Measurements from ENCODE around the gene TMEM208. TPM values are rescaled to one million over a fixed set of nuclear protein-coding genes. Genes with fewer than 3 reads are reported as not detected.

Gene TMEM208
- total and polyA plus RNA-seq, 2 of the 13 experiments (the other 11 are each of a cell fraction or from before 2014, with no cell fraction given): 58.8 to 72.9 TPM

DNA sequence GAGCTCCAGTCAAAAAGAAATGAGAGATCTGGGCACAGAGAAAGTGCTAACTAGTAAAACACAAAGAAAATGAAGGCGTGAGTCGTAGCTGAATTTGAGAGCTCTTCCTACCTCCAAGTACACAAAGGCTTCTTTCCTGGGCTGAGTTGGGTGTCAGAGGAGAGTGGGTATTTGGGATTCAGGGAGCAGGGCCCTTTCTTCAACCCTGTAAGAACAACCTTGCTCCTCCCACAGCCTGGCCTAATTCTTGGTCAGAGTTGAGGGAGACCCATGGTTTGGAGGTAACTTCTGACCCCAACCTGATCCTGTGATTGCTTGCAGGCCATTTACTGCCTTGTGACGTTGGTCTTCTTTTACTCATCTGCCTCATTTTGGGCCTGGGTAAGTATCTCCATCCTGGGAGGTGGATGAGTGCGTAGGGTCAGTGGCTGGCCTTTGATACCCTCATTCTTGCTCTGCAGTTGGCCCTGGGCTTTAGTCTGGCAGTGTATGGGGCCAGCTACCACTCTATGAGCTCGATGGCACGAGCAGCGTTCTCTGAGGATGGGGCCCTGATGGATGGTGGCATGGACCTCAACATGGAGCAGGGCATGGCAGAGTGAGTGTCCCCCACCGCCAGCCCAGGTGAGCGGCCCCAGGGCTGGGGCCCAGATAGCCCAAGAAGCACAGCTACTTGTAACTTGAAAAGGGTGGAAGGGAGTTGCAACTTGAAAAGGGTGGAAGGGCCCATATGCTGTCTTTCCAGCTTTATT lies 1.3 kb downstream of the TMEM208 start:
- 91% methylated on average over 9 of the region's 9 CpGs for WGBS (ENCODE audit: low lambda C conversion rate)
- no peak for DNase-seq (ENCODE audit: low spot score)
- FAIRE-seq: no peak
- Histone ChIP-seq H4K20me1 (ENCODE audit: insufficient read depth, low read length) (no peaks in the 10 kb centered on the region; the same call in 1 of the 2 replicates), H3K27me3 (ENCODE audit: control insufficient read depth in 1 of 2, insufficient read depth in 2 of 2, low read length in 2 of 2) (peaks cover 0 to 4% of the 10 kb centered on the region in 2 experiments; a peak in 1 of 5 replicates), H3K9ac (ENCODE audit: insufficient read depth, low read depth, low read length) (peak overlapping the region; percentile 98), H2AFZ (ENCODE audit: low read length) (no peak overlapping the region), H3K27ac (ENCODE audit: extremely low read length, insufficient read depth, low read length) (peak overlapping the region; percentile 55), H3K79me2 (ENCODE audit: insufficient read depth, low read length) (peaks cover 17% of the 10 kb centered on the region), H3K4me3 (replicated peaks in 1 of 3; ENCODE audit: insufficient read depth in 1 of 3, low read depth in 2 of 3, low read length in 3 of 3) (peak overlapping the region; percentile 97 to 100 (median 98)), H3K36me3 (replicated peaks in 1 of 2; ENCODE audit: control insufficient read depth in 1 of 2, insufficient read depth in 2 of 2, low read length in 2 of 2) (peaks cover 28 to 40% of the 10 kb centered on the region in 2 experiments), H3K9me3 (ENCODE audit: low read length) (no peaks in the 10 kb centered on the region), H3K4me1 (ENCODE audit: insufficient read depth, low read length) (peaks cover 34% of the 10 kb centered on the region), H3K4me2 (ENCODE audit: low read depth, low read length) (peak overlapping the region; percentile 99)
- intact Hi-C loops (cut with micrococcal nuclease; ENCODE audit: unreplicated experiment) (loop anchor here (5.0 kb wide), 1 partner anchor 41 kb away; no protein-coding TSS in a partner anchor), in situ Hi-C loops (cut with HindIII; ENCODE audit: extremely low pct_ligation_motif_present, low pct_unique_long_range_greater_than_20kb) (no loop called here)
- ChIA-PET POLR2A (interaction anchor here (1.7 kb wide), 1 partner anchor 35 kb away, joined by 8 read pairs; no protein-coding TSS in a partner anchor), CTCF (ENCODE audit: low intra/inter-chr PET ratio, low total read pairs) (no interaction called here)
- no peak for ATAC-seq
- 0 out of 2 replicates have a peak, but pooled peaks have one; percentile 61 for TF ChIP-seq MZF1 (CRISPR knock-in tag; IDR thresholded peaks at IDR 0.05; ENCODE audit: borderline replicate concordance)
- TF ChIP-seq SOX5 (CRISPR knock-in tag; IDR thresholded peaks at IDR 0.05; ENCODE audit: borderline replicate concordance): no peak
- peak; percentile 30 for TF ChIP-seq AGO2 (optimal IDR thresholded peaks at IDR 0.05; ENCODE audit: low read depth, low read length)
- TF ChIP-seq TAF1 (CRISPR knock-in tag; IDR thresholded peaks at IDR 0.05): no peak
- no peak for TF ChIP-seq ZSCAN12 (CRISPR knock-in tag; IDR thresholded peaks at IDR 0.05)
- TF ChIP-seq, protein P1, sequence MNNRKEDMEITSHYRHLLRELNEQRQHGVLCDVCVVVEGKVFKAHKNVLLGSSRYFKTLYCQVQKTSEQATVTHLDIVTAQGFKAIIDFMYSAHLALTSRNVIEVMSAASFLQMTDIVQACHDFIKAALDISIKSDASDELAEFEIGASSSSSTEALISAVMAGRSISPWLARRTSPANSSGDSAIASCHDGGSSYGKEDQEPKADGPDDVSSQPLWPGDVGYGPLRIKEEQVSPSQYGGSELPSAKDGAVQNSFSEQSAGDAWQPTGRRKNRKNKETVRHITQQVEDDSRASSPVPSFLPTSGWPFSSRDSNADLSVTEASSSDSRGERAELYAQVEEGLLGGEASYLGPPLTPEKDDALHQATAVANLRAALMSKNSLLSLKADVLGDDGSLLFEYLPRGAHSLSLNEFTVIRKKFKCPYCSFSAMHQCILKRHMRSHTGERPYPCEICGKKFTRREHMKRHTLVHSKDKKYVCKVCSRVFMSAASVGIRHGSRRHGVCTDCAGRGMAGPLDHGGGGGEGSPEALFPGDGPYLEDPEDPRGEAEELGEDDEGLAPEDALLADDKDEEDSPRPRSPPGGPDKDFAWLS (CRISPR knock-in tag; IDR thresholded peaks at IDR 0.05; ENCODE audit: borderline replicate concordance): no peak
- TF ChIP-seq, protein P2, sequence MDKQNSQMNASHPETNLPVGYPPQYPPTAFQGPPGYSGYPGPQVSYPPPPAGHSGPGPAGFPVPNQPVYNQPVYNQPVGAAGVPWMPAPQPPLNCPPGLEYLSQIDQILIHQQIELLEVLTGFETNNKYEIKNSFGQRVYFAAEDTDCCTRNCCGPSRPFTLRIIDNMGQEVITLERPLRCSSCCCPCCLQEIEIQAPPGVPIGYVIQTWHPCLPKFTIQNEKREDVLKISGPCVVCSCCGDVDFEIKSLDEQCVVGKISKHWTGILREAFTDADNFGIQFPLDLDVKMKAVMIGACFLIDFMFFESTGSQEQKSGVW (CRISPR knock-in tag; IDR thresholded peaks at IDR 0.05; ENCODE audit: borderline replicate concordance): no peak
- TF ChIP-seq, protein P3, sequence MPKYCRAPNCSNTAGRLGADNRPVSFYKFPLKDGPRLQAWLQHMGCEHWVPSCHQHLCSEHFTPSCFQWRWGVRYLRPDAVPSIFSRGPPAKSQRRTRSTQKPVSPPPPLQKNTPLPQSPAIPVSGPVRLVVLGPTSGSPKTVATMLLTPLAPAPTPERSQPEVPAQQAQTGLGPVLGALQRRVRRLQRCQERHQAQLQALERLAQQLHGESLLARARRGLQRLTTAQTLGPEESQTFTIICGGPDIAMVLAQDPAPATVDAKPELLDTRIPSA (CRISPR knock-in tag; IDR thresholded peaks at IDR 0.05; ENCODE audit: borderline replicate concordance): no peak
- no TSS peak for BruUV-seq (replicated peaks)

Data from HepG2 (cell line).